ENCODE results near the gene TMEM82. TPM values are rescaled to one million over a fixed set of nuclear protein-coding genes. Genes with fewer than 3 reads are reported as not detected.

TMEM82 gene
- total RNA-seq, 1 donor from 2014 or later: not detected

GRCh38 chr1:15750924-15751323 lies 8.6 kb downstream of the TMEM82 start:
- Histone ChIP-seq H3K4me1 (ENCODE audit: insufficient read depth, low read length) (peaks cover 13% of the 10 kb centered on the region), H3K27me3 (ENCODE audit: insufficient read depth, low read length) (no peaks in the 10 kb centered on the region), H2AFZ (ENCODE audit: low read depth, low read length) (no peak overlapping the region), H3K9ac (ENCODE audit: low read length) (no peak overlapping the region), H3K27ac (ENCODE audit: low read depth, low read length) (no peak overlapping the region), H3K9me3 (ENCODE audit: insufficient read depth, low read depth, low read length) (no peaks in the 10 kb centered on the region), H3K36me3 (ENCODE audit: insufficient read depth, low read length) (no peaks in the 10 kb centered on the region), H3K4me2 (ENCODE audit: low read length) (no peak overlapping the region), H3K4me3 (ENCODE audit: insufficient read depth, low read depth, low read length) (no peak overlapping the region), H4K20me1 (ENCODE audit: insufficient read depth, low read length) (no peaks in the 10 kb centered on the region), H3K79me2 (ENCODE audit: insufficient read depth, low read length) (no peaks in the 10 kb centered on the region)
- Mint-ChIP-seq H3K27me3 (ENCODE audit: low read depth, unreplicated experiment) (peaks cover 14% of the 10 kb centered on the region), H3K9me3 (ENCODE audit: unreplicated experiment) (peaks cover 4% of the 10 kb centered on the region), H3K4me3 (ENCODE audit: unreplicated experiment) (no peak overlapping the region), H3K27ac (ENCODE audit: unreplicated experiment) (no peak overlapping the region), H3K36me3 (ENCODE audit: low read depth, unreplicated experiment) (no peaks in the 10 kb centered on the region), H3K4me1 (ENCODE audit: low read depth, unreplicated experiment) (no peaks in the 10 kb centered on the region)
- FAIRE-seq: no peak
- DNase-seq (ENCODE audit: low read depth): no peak
- no peak for TF ChIP-seq EZH2 (IDR thresholded peaks at IDR 0.05; ENCODE audit: insufficient read depth, low read length)
- TF ChIP-seq, protein P1, sequence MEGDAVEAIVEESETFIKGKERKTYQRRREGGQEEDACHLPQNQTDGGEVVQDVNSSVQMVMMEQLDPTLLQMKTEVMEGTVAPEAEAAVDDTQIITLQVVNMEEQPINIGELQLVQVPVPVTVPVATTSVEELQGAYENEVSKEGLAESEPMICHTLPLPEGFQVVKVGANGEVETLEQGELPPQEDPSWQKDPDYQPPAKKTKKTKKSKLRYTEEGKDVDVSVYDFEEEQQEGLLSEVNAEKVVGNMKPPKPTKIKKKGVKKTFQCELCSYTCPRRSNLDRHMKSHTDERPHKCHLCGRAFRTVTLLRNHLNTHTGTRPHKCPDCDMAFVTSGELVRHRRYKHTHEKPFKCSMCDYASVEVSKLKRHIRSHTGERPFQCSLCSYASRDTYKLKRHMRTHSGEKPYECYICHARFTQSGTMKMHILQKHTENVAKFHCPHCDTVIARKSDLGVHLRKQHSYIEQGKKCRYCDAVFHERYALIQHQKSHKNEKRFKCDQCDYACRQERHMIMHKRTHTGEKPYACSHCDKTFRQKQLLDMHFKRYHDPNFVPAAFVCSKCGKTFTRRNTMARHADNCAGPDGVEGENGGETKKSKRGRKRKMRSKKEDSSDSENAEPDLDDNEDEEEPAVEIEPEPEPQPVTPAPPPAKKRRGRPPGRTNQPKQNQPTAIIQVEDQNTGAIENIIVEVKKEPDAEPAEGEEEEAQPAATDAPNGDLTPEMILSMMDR (IDR thresholded peaks at IDR 0.05; ENCODE audit: insufficient read depth, low read depth, low read length): no peak

DNA sequence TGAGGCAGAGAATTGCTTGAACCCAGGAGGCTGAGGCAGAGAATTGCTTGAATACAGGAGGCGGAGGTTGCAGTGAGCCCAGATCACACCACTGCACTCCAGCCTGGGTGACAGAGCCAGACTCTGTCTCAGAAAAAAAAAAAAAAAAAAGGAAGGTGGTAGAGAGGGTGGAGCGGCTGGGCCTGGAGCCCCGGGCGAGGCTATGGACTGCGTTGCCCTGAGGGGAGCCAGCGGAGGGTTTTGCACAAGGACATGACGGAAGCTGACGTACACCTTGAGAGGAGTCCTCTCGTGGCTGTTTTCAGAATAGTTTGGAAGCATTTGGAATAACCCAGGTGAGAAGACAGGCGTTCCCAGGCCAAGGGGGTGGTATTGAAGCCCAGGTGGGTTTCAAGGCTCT lies 9.4 kb downstream of the TMEM82 start:
- Histone ChIP-seq H3K4me3 (ENCODE audit: insufficient read depth, low read depth, low read length) (no peak overlapping the region), H3K4me2 (ENCODE audit: low read length) (no peak overlapping the region), H3K27ac (ENCODE audit: low read depth, low read length) (no peak overlapping the region), H3K9ac (ENCODE audit: low read length) (no peak overlapping the region), H3K36me3 (ENCODE audit: insufficient read depth, low read length) (no peaks in the 10 kb centered on the region), H3K79me2 (ENCODE audit: insufficient read depth, low read length) (no peaks in the 10 kb centered on the region), H3K4me1 (ENCODE audit: insufficient read depth, low read length) (peaks cover 13% of the 10 kb centered on the region), H3K27me3 (ENCODE audit: insufficient read depth, low read length) (no peaks in the 10 kb centered on the region), H3K9me3 (ENCODE audit: insufficient read depth, low read depth, low read length) (no peaks in the 10 kb centered on the region), H4K20me1 (ENCODE audit: insufficient read depth, low read length) (no peaks in the 10 kb centered on the region), H2AFZ (ENCODE audit: low read depth, low read length) (no peak overlapping the region)
- no peak for DNase-seq (ENCODE audit: low read depth)
- Mint-ChIP-seq H3K36me3 (ENCODE audit: low read depth, unreplicated experiment) (no peaks in the 10 kb centered on the region), H3K27me3 (ENCODE audit: low read depth, unreplicated experiment) (peaks cover 14% of the 10 kb centered on the region), H3K27ac (ENCODE audit: unreplicated experiment) (no peak overlapping the region), H3K4me3 (ENCODE audit: unreplicated experiment) (no peak overlapping the region), H3K4me1 (ENCODE audit: low read depth, unreplicated experiment) (no peaks in the 10 kb centered on the region), H3K9me3 (ENCODE audit: unreplicated experiment) (peaks cover 4% of the 10 kb centered on the region)
- no peak for FAIRE-seq
- no peak for TF ChIP-seq EZH2 (IDR thresholded peaks at IDR 0.05; ENCODE audit: insufficient read depth, low read length)
- TF ChIP-seq, protein P1 (IDR thresholded peaks at IDR 0.05; ENCODE audit: insufficient read depth, low read depth, low read length): no peak

DNA sequence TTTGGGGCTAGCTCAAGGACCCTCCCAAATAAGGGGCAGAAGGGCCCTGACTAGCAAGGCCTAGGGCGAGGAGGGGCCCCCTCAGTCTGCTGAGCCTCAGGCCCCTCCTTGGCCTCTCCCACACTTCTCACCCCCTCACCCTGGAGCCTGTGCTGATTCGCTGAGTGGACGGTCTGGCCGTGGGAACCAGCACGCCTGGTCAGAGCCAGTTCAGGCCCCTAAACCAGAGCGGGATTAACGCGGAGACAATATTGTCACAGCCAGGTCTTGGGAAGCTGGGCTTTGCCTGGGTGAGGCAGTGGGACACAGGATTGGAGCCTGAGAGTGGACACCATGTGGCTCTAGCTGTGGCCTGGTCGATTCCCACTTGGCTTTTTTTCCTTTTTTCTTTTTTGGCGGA lies 11.5 kb downstream of the TMEM82 start:
- H3K4me1 Mint-ChIP-seq (ENCODE audit: low read depth, unreplicated experiment): peaks cover 5% of the 10 kb centered on the region
- peaks cover 4% of the 10 kb centered on the region for H3K9me3 Mint-ChIP-seq (ENCODE audit: unreplicated experiment)
- Histone ChIP-seq H3K27me3 (ENCODE audit: insufficient read depth, low read length) (no peaks in the 10 kb centered on the region), H3K4me2 (ENCODE audit: low read length) (no peak overlapping the region), H3K4me1 (ENCODE audit: insufficient read depth, low read length) (peaks cover 23% of the 10 kb centered on the region), H4K20me1 (ENCODE audit: insufficient read depth, low read length) (no peaks in the 10 kb centered on the region), H3K9ac (ENCODE audit: low read length) (no peak overlapping the region), H3K9me3 (ENCODE audit: insufficient read depth, low read depth, low read length) (no peaks in the 10 kb centered on the region), H3K36me3 (ENCODE audit: insufficient read depth, low read length) (no peaks in the 10 kb centered on the region), H3K79me2 (ENCODE audit: insufficient read depth, low read length) (peaks cover 1% of the 10 kb centered on the region), H3K4me3 (ENCODE audit: insufficient read depth, low read depth, low read length) (no peak overlapping the region), H2AFZ (ENCODE audit: low read depth, low read length) (no peak overlapping the region), H3K27ac (ENCODE audit: low read depth, low read length) (no peak overlapping the region)
- FAIRE-seq: no peak
- TF ChIP-seq, protein P1 (IDR thresholded peaks at IDR 0.05; ENCODE audit: insufficient read depth, low read depth, low read length): no peak
- TF ChIP-seq EZH2 (IDR thresholded peaks at IDR 0.05; ENCODE audit: insufficient read depth, low read length): no peak
- no peak overlapping the region for H3K4me3 Mint-ChIP-seq (ENCODE audit: unreplicated experiment)
- no peak for DNase-seq (ENCODE audit: low read depth)
- peaks cover 14% of the 10 kb centered on the region for H3K27me3 Mint-ChIP-seq (ENCODE audit: low read depth, unreplicated experiment)
- no peak overlapping the region for H3K27ac Mint-ChIP-seq (ENCODE audit: unreplicated experiment)
- no peaks in the 10 kb centered on the region for H3K36me3 Mint-ChIP-seq (ENCODE audit: low read depth, unreplicated experiment)

All from astrocyte (in vitro differentiated cells and primary cell).